HG03457 (cell line): ENCODE measurements around the gene RYR1.

Experiments
- ATAC-seq: cut with Tn5 transposase; IDR thresholded peaks from one replicate; pipeline ENCODE4 v1.9.1; 2021; ENCODE audit warnings: moderate number of reproducible peaks; ENCODE audit not compliant: unreplicated experiment

The RYR1 gene

DNA sequence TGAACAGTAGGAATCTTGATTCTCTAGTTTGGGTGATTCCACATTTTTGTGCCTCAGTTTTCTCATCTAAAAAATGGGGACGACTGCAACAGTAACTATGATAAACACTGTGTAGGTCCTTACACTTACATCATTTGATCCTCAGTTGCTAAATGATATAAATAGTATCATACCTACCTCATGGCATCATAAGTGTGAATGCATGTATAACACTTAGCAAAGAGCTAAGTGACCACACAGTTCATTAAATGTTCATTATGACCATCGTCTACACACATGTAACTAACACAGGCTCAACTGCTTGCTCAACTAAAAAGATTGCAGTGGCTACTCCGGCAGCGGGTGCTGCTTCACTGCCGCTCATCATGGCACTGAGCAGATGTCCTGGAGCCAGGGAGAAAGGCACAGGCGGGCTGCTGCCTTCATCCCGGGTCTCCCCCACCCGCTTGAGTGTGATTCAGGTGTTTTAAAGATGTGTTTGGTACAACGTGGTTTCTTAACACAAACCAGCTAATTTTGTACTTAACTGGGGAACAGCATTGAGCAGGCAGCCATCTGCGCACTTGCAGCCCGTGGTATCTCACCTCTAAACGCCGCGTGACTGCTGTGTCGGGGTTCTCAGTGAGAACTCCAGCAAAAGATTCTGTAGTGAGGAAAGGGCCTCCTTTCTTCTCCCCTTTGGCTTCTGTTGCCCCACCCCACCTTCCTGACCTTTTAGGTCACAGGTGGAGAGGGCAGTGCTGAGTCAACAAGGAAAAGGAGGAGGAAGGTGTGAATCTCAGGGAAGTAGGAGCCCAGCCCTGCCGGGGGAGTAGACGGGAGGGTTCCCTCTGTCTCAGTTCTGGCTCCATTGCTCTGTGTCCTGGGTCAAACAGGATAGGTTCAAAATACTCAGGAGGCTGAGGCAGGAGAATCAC lies 202.2 kb downstream of the RYR1 start:
- ATAC-seq, result no peak
